Peyer's patch (tissue), 4 donors: ENCODE data around the gene ESD. TPM values are rescaled to one million over a fixed set of nuclear protein-coding genes. Genes with fewer than 3 reads are reported as not detected.

Experiments used
- DNase-seq, 3 donors: peaks; one replicate each; pipeline ENCODE4 v3.0.0-alpha.2; 2017 to 2019
- H3K27ac ChIP-seq, 4 donors: fragments of 200-600 bp; sonication (generic); one replicate each; pipeline ENCODE4 v1.5.1; 2016 to 2019
- H3K27me3 ChIP-seq, 2 donors: fragments of 200-600 bp; sonication (generic); one replicate each; pipeline ENCODE4 v1.5.1; 2019
- H3K36me3 ChIP-seq, 3 donors: fragments of 200-600 bp; sonication (generic); one replicate each; pipeline ENCODE4 v1.5.1; 2016 to 2019
- H3K4me1 ChIP-seq, 4 donors: fragments of 200-600 bp; sonication (generic); one replicate each; pipeline ENCODE4 v1.5.1; 2016 to 2019
- H3K4me3 ChIP-seq, 4 donors: fragments of 200-600 bp; sonication (generic); 1 replicate in 3 of 4; 2 replicates in 1 of 4; pipeline ENCODE4 v1.5.1; 2016 to 2019; ENCODE audit warnings: mild to moderate bottlenecking in 1 of 4
- H3K9me3 ChIP-seq, 4 donors: fragments of 200-600 bp; sonication (generic); one replicate each; pipeline ENCODE4 v1.5.1; 2016 to 2019; ENCODE audit warnings: mild to moderate bottlenecking in 1 of 4
- CTCF ChIP-seq, 6 experiments: fragments of 450-650 bp in 4 of 6; fragments of 200-600 bp in 2 of 6; sonication (generic) in 1 of 6; IDR thresholded peaks; one replicate each; pipeline ENCODE4 v1.5.1; 2017 to 2019; ENCODE audit warnings: antibody characterized with exemption in 6 of 6, mild to moderate bottlenecking in 3 of 6, moderate library complexity in 1 of 6
- POLR2A ChIP-seq, 2 donors: fragments of 450-650 bp; IDR thresholded peaks; one replicate each; pipeline ENCODE4 v1.5.1; 2017; ENCODE audit warnings: antibody characterized with exemption in 2 of 2, mild to moderate bottlenecking in 2 of 2, moderate library complexity in 2 of 2
- total RNA-seq, 4 donors: library from RNA; depleted of rRNA; stranded (reverse); fragments of >200 nt; gene quantifications; one replicate each; pipeline ENCODE4 v1.1.0, GENCODE V29; 2016

The ESD gene
- total RNA-seq, 4 donors from 2014 or later = 52.7 to 76.7 (median 66.1) TPM

DNA sequence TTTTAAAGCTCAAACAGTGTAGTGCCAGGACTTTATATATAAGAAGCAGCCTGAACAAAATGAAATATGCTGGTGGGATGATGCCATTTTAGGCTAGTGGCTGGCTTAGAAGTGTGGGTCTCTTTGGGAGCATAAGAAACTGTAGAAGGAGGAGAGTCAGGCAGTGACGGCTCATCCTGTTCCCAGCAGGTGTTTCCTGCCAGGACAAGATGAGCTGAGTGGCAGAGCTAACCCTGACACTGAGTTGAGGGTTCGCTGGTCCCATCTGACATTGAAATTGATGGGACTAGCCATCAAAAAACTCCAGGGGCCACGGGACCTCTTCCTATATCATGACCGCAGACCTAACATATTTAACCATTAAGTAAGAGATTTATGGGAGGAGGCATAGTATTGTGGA lies 51.3 kb downstream of the ESD start:
- H3K4me3 ChIP-seq = no peak overlapping the region
- H3K4me1 ChIP-seq = no peaks in the 10 kb centered on the region
- no peak overlapping the region for H3K27ac ChIP-seq
- DNase-seq = no peak
- TF ChIP-seq POLR2A (IDR thresholded peaks at IDR 0.05) (no peak), CTCF (IDR thresholded peaks at IDR 0.05) (no peak)
- H3K9me3 ChIP-seq = no peaks in the 10 kb centered on the region
- H3K27me3 ChIP-seq = no peaks in the 10 kb centered on the region
- peaks cover 0 to 49% (median 0%) of the 10 kb centered on the region in 3 donors for H3K36me3 ChIP-seq

- TF ChIP-seq POLR2A (IDR thresholded peaks at IDR 0.05) (no peak), CTCF (IDR thresholded peaks at IDR 0.05) (no peak)
- Histone ChIP-seq H3K4me3 (no peak overlapping the region), H3K36me3 (peaks cover 0 to 45% (median 0%) of the 10 kb centered on the region in 3 donors), H3K27ac (no peak overlapping the region), H3K4me1 (no peaks in the 10 kb centered on the region), H3K27me3 (no peaks in the 10 kb centered on the region), H3K9me3 (no peaks in the 10 kb centered on the region)
- no peak for DNase-seq
Observed at GRCh38 chr13:46745062-46745461, 51.9 kb downstream of the ESD start.

GRCh38 chr13:46743191-46743590 lies 53.8 kb downstream of the ESD start:
- no peaks in the 10 kb centered on the region for H3K27me3 ChIP-seq
- no peak for DNase-seq
- H3K4me3 ChIP-seq = no peak overlapping the region
- TF ChIP-seq CTCF (IDR thresholded peaks at IDR 0.05) (no peak), POLR2A (IDR thresholded peaks at IDR 0.05) (no peak)
- H3K27ac ChIP-seq = no peak overlapping the region
- H3K4me1 ChIP-seq = no peaks in the 10 kb centered on the region
- H3K36me3 ChIP-seq = peaks cover 0 to 45% (median 0%) of the 10 kb centered on the region in 3 donors
- no peaks in the 10 kb centered on the region for H3K9me3 ChIP-seq

GRCh38 chr13:46739447-46740098 lies 57.4 kb downstream of the ESD start:
- no peaks in the 10 kb centered on the region for H3K9me3 ChIP-seq
- H3K4me3 ChIP-seq = no peak overlapping the region
- TF ChIP-seq CTCF (IDR thresholded peaks at IDR 0.05) (no peak), POLR2A (IDR thresholded peaks at IDR 0.05) (no peak)
- DNase-seq = no peak
- H3K27ac ChIP-seq = no peak overlapping the region
- H3K36me3 ChIP-seq = peaks cover 0 to 40% (median 0%) of the 10 kb centered on the region in 3 donors
- no peaks in the 10 kb centered on the region for H3K4me1 ChIP-seq
- no peaks in the 10 kb centered on the region for H3K27me3 ChIP-seq

DNA sequence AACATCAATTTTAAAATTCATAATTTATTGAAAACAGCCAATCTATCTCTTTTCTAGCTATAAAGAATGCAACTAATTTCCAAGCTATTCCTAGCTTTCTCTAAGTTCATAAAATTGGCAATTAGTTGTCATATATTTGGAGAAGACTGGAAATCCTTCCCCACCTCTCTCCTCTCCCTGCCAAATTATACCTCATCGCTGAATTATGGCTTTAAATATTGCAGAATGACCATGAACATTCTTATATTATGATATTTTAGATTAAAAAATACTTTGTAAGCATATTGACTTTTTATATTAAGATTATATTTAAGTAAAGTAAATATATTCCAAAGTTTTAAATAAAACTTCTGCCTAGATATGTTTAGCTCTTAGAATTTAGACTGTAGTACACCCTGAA lies 58.2 kb downstream of the ESD start:
- Histone ChIP-seq H3K4me1 (no peaks in the 10 kb centered on the region), H3K9me3 (no peaks in the 10 kb centered on the region), H3K4me3 (no peak overlapping the region), H3K27ac (no peak overlapping the region), H3K27me3 (no peaks in the 10 kb centered on the region), H3K36me3 (peaks cover 0 to 41% (median 0%) of the 10 kb centered on the region in 3 donors)
- no peak for TF ChIP-seq CTCF (IDR thresholded peaks at IDR 0.05)
- no peak for TF ChIP-seq POLR2A (IDR thresholded peaks at IDR 0.05)
- no peak for DNase-seq
